PC-3 (cell line): ENCODE measurements around the gene PTRHD1. TPM values are rescaled to one million over a fixed set of nuclear protein-coding genes. Genes with fewer than 3 reads are reported as not detected.

Experiments
- ATAC-seq: fragments of 200-7000 bp; cut with Tn5 transposase; 2 replicates; pipeline ENCODE4 v1.9.1; 2020; ENCODE audit warnings: mild to moderate bottlenecking, moderate library complexity
- BruUV-seq: library from RNA; stranded (reverse); fragments of 400-500 nt; replicated peaks from 2 replicates; lab custom pipeline; 2021; lab: Mats Ljungman, UMichigan
- CTCF ChIA-PET: fragments of 300-600 bp; sonication (Branson Sonifier 250); formaldehyde crosslinking; loops from one replicate; lab custom pipeline; 2022; ENCODE audit warnings: antibody characterized with exemption; lab: Charles Lee
- POLR2A ChIA-PET: fragments of 300-600 bp; sonication (Branson Sonifier 250); formaldehyde crosslinking; loops from one replicate; lab custom pipeline; 2022; ENCODE audit warnings: antibody characterized with exemption; ENCODE audit not compliant: unreplicated experiment; lab: Charles Lee
- DNase-seq: peaks from one replicate; pipeline ENCODE4 v3.0.0-alpha.2; 2015
- H2AFZ ChIP-seq: fragments of 300-600 bp; sonication (generic); 2 replicates; pipeline ENCODE4 v1.6.0; 2016; ENCODE audit warnings: antibody characterized with exemption, low read length
- H3F3A ChIP-seq: fragments of 300-600 bp; sonication (generic); one replicate; pipeline ENCODE4 v1.6.0; 2017; ENCODE audit warnings: antibody characterized with exemption, low read length, control low read depth, mild to moderate bottlenecking; ENCODE audit not compliant: unreplicated experiment
- H3K27ac ChIP-seq: fragments of 300-600 bp; sonication (generic); 2 replicates; pipeline ENCODE4 v1.5.1; 2016; ENCODE audit warnings: mild to moderate bottlenecking, low read length
- H3K27me3 ChIP-seq: fragments of 300-600 bp; sonication (generic); 2 replicates; pipeline ENCODE4 v1.6.1; 2016; ENCODE audit warnings: low read length, mixed read lengths
- H3K36me3 ChIP-seq: fragments of 300-600 bp; sonication (generic); 2 replicates; pipeline ENCODE4 v1.6.1; 2016; ENCODE audit warnings: low read depth, mixed run types, low read length, mixed read lengths
- H3K4me1 ChIP-seq: fragments of 300-600 bp; sonication (generic); 2 replicates; pipeline ENCODE4 v1.5.1; 2016; ENCODE audit warnings: low read length; ENCODE audit not compliant: insufficient read depth
- H3K4me2 ChIP-seq: fragments of 300-600 bp; sonication (generic); 2 replicates; pipeline ENCODE4 v1.6.0; 2016; ENCODE audit warnings: low read length
- H3K4me3 ChIP-seq: fragments of 300-600 bp; sonication (generic); 2 replicates; pipeline ENCODE4 v1.5.1; 2016; ENCODE audit warnings: mild to moderate bottlenecking, low read length, mixed read lengths
- H3K79me2 ChIP-seq: fragments of 300-600 bp; sonication (generic); 2 replicates; pipeline ENCODE4 v1.6.1; 2017; ENCODE audit warnings: low read length, mixed read lengths
- H3K9ac ChIP-seq: fragments of 300-600 bp; sonication (generic); 2 replicates; pipeline ENCODE4 v1.6.0; 2016; ENCODE audit warnings: mild to moderate bottlenecking, low read length
- H3K9me2 ChIP-seq: fragments of 300-600 bp; sonication (generic); replicated peaks from 2 replicates; pipeline ENCODE4 v1.6.1; 2016; ENCODE audit warnings: mixed run types, low read length, mixed read lengths
- H3K9me3 ChIP-seq: fragments of 300-600 bp; sonication (generic); 2 replicates; pipeline ENCODE4 v1.6.1; 2016; ENCODE audit warnings: low read length, mixed read lengths
- H4K20me1 ChIP-seq: fragments of 300-600 bp; sonication (generic); 2 replicates; pipeline ENCODE4 v1.6.1; 2016; ENCODE audit warnings: low read length, mixed read lengths
- EZH2 ChIP-seq: fragments of 300-600 bp; sonication (generic); IDR thresholded peaks from one replicate; pipeline ENCODE4 v1.6.1; 2017; ENCODE audit warnings: antibody characterized with exemption, mild to moderate bottlenecking, low read length; ENCODE audit not compliant: unreplicated experiment
- EZH2phosphoT487 ChIP-seq: fragments of 300-600 bp; sonication (generic); IDR thresholded peaks from 2 replicates; pipeline ENCODE4 v1.6.1; 2018; ENCODE audit warnings: mild to moderate bottlenecking, antibody characterized with exemption, low read length, borderline replicate concordance
- intact Hi-C: fragments of 100-400 bp; cut with micrococcal nuclease; formaldehyde crosslinking; loops from 2 replicates; pipeline ENCODE4 v1.9.0; 2023
- total RNA-seq: library from RNA; depleted of rRNA; stranded (reverse); fragments of >200 nt; gene quantifications from 2 replicates; pipeline ENCODE4 v1.2.3, GENCODE V29; 2014
- TF ChIP-seq, protein P1 (sequence below): fragments of 300-600 bp; sonication (generic); conservative IDR thresholded peaks from 2 replicates; pipeline ENCODE4 v1.5.1; 2017; ENCODE audit warnings: antibody characterized with exemption, low read depth, mild to moderate bottlenecking, low read length

The PTRHD1 gene
- total RNA-seq, 1 experiment from 2014 or later, result 68.6 TPM

- Histone ChIP-seq H2AFZ (no peak overlapping the region), H3K9me2 (no peaks in the 10 kb centered on the region), H3K4me1 (no peaks in the 10 kb centered on the region), H3K79me2 (no peaks in the 10 kb centered on the region), H3K9ac (no peak overlapping the region), H3K27me3 (no peaks in the 10 kb centered on the region), H4K20me1 (no peaks in the 10 kb centered on the region), H3K36me3 (no peaks in the 10 kb centered on the region), H3K27ac (no peak overlapping the region), H3K4me2 (no peak overlapping the region), H3K9me3 (no peaks in the 10 kb centered on the region), H3F3A (no peaks in the 10 kb centered on the region), H3K4me3 (no peak overlapping the region)
- TF ChIP-seq EZH2 (no peak), EZH2phosphoT487 (no peak)
- TF ChIP-seq, protein P1, sequence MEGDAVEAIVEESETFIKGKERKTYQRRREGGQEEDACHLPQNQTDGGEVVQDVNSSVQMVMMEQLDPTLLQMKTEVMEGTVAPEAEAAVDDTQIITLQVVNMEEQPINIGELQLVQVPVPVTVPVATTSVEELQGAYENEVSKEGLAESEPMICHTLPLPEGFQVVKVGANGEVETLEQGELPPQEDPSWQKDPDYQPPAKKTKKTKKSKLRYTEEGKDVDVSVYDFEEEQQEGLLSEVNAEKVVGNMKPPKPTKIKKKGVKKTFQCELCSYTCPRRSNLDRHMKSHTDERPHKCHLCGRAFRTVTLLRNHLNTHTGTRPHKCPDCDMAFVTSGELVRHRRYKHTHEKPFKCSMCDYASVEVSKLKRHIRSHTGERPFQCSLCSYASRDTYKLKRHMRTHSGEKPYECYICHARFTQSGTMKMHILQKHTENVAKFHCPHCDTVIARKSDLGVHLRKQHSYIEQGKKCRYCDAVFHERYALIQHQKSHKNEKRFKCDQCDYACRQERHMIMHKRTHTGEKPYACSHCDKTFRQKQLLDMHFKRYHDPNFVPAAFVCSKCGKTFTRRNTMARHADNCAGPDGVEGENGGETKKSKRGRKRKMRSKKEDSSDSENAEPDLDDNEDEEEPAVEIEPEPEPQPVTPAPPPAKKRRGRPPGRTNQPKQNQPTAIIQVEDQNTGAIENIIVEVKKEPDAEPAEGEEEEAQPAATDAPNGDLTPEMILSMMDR, result no peak
- ChIA-PET CTCF (no interaction called here), POLR2A (no interaction called here)
- DNase-seq, result no peak
- BruUV-seq, result no TSS peak
- intact Hi-C loops, result no loop called here
- ATAC-seq, result no peak
Observed at GRCh38 chr2:24771061-24771460, 22.1 kb downstream of the PTRHD1 start.

DNA sequence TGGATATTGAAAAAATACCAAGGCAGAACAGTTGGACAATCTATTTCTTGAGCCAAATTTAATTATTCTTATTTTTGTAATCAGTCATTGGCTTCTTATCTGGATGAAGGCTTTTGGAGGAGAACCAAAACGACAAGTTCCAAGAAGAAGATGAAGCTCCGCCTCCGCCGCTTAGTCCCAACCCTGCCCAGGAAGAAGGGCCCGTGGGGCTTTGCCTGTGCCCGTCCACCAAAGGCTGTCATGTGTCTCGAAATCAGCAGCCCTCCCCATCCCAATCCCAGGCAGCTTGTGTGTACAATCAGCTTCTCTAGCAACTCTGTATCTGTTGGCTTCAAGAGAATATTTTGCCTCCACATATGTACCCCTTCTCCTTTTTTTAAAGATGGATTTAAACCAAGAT lies 24.6 kb downstream of the PTRHD1 start:
- Histone ChIP-seq H3K79me2 (no peaks in the 10 kb centered on the region), H3K27me3 (no peaks in the 10 kb centered on the region), H3K4me2 (no peak overlapping the region), H4K20me1 (no peaks in the 10 kb centered on the region), H3K36me3 (no peaks in the 10 kb centered on the region), H3K9me2 (no peaks in the 10 kb centered on the region), H3K9ac (no peak overlapping the region), H2AFZ (no peak overlapping the region), H3F3A (no peaks in the 10 kb centered on the region), H3K4me3 (no peak overlapping the region), H3K4me1 (no peaks in the 10 kb centered on the region), H3K27ac (no peak overlapping the region), H3K9me3 (no peaks in the 10 kb centered on the region)
- DNase-seq (no peak), ATAC-seq (no peak)
- CTCF ChIA-PET, result no interaction called here
- POLR2A ChIA-PET, result interaction anchor here (0.7 kb wide), 1 partner anchor 89 kb away, joined by 4 read pairs; no protein-coding TSS in a partner anchor
- intact Hi-C loops, result no loop called here
- TF ChIP-seq EZH2phosphoT487, result no peak
- TF ChIP-seq EZH2, result no peak
- BruUV-seq, result no TSS peak

- Histone ChIP-seq H3K9ac (no peak overlapping the region), H3K9me2 (no peaks in the 10 kb centered on the region), H3K4me3 (no peak overlapping the region), H3K4me1 (no peaks in the 10 kb centered on the region), H3K9me3 (no peaks in the 10 kb centered on the region), H3K4me2 (no peak overlapping the region), H4K20me1 (no peaks in the 10 kb centered on the region), H3K36me3 (no peaks in the 10 kb centered on the region), H3F3A (no peaks in the 10 kb centered on the region), H3K27me3 (no peaks in the 10 kb centered on the region), H3K79me2 (no peaks in the 10 kb centered on the region), H2AFZ (no peak overlapping the region), H3K27ac (no peak overlapping the region)
- POLR2A ChIA-PET, result no interaction called here
- DNase-seq (no peak), ATAC-seq (no peak)
- CTCF ChIA-PET, result no interaction called here
- intact Hi-C loops, result no loop called here
- TF ChIP-seq, protein P1, result no peak
- TF ChIP-seq EZH2 (no peak), EZH2phosphoT487 (no peak)
- no TSS peak for BruUV-seq
Observed at GRCh38 chr2:24768013-24768412, 25.2 kb downstream of the PTRHD1 start.
